GM19099 (cell line): Measurements from ENCODE around the gene BPTF.

Experiments
- POLR2A ChIP-seq: IDR thresholded peaks from 3 replicates; pipeline ENCODE4 v1.6.1; 2011; ENCODE audit warnings: low read depth; ENCODE audit not compliant: insufficient read length; ENCODE audit errors: extremely low read depth

Gene BPTF

GRCh38 chr17:67863624-67864247 is 38.4 kb downstream of the BPTF start:
- TF ChIP-seq POLR2A: no peak

GRCh38 chr17:67865438-67865837 is 40.1 kb downstream of the BPTF start:
- TF ChIP-seq POLR2A: no peak

- no peak for TF ChIP-seq POLR2A
Measured at GRCh38 chr17:67867591-67867990, 42.3 kb downstream of the BPTF start.

GRCh38 chr17:67868176-67868575 is 42.9 kb downstream of the BPTF start:
- no peak for TF ChIP-seq POLR2A

- no peak for TF ChIP-seq POLR2A
Measured at GRCh38 chr17:67879662-67880061, 54.4 kb downstream of the BPTF start.

GRCh38 chr17:67881083-67881482 is 55.8 kb downstream of the BPTF start:
- TF ChIP-seq POLR2A: no peak

GRCh38 chr17:67884741-67885140 is 59.4 kb downstream of the BPTF start:
- no peak for TF ChIP-seq POLR2A

GRCh38 chr17:67891481-67892119 is 66.3 kb downstream of the BPTF start:
- TF ChIP-seq POLR2A: no peak

GRCh38 chr17:67902511-67903231 is 77.4 kb downstream of the BPTF start:
- no peak for TF ChIP-seq POLR2A

GRCh38 chr17:67911059-67911782 is 85.9 kb downstream of the BPTF start:
- no peak for TF ChIP-seq POLR2A

GRCh38 chr17:67912088-67912487 is 86.8 kb downstream of the BPTF start:
- no peak for TF ChIP-seq POLR2A

GRCh38 chr17:67912656-67913055 is 87.4 kb downstream of the BPTF start:
- no peak for TF ChIP-seq POLR2A

GRCh38 chr17:67920212-67920611 is 94.9 kb downstream of the BPTF start:
- no peak for TF ChIP-seq POLR2A

- no peak for TF ChIP-seq POLR2A
Measured at GRCh38 chr17:67922503-67922902, 97.2 kb downstream of the BPTF start.

GRCh38 chr17:67931227-67931626 is 105.9 kb downstream of the BPTF start:
- no peak for TF ChIP-seq POLR2A
